Measurements from ENCODE around the gene ANXA5. TPM values are rescaled to one million over a fixed set of nuclear protein-coding genes. Genes with fewer than 3 reads are reported as not detected.

The ANXA5 gene
- total RNA-seq, 2 experiments from 2014 or later, result 28.9 to 40.1 TPM

GRCh38 chr4:121738780-121739535 is 42.2 kb upstream of the ANXA5 start:
- Histone ChIP-seq H2AFZ (ENCODE audit: low read length) (no peak overlapping the region), H3K4me2 (ENCODE audit: low read length) (no peak overlapping the region), H3K4me1 (ENCODE audit: insufficient read depth, low read length, poor library complexity, severe bottlenecking) (no peaks in the 10 kb centered on the region), H3K9me2 (ENCODE audit: insufficient read depth, low read length) (no peaks in the 10 kb centered on the region), H3K79me2 (ENCODE audit: insufficient read depth, low read depth, low read length) (no peaks in the 10 kb centered on the region), H3K9me3 (ENCODE audit: low read length) (no peaks in the 10 kb centered on the region), H3K4me3 (ENCODE audit: low read depth, low read length, poor library complexity, severe bottlenecking) (no peak overlapping the region), H3K36me3 (ENCODE audit: insufficient read depth, low read length) (no peaks in the 10 kb centered on the region), H3K27ac (ENCODE audit: low read depth, low read length, poor library complexity, severe bottlenecking) (no peak overlapping the region), H4K20me1 (ENCODE audit: insufficient read depth, low read length) (no peaks in the 10 kb centered on the region)
- DNase-seq (ENCODE audit: low spot score), result no peak
- BruUV-seq (replicated peaks), result no TSS peak
- TF ChIP-seq EZH2phosphoT487 (IDR thresholded peaks at IDR 0.05; ENCODE audit: borderline replicate concordance, low read depth, low read length), result no peak
- TF ChIP-seq CTCF (conservative IDR thresholded peaks at IDR 0.05; ENCODE audit: low read length), result no peak
- CTCF ChIA-PET (ENCODE audit: unreplicated experiment), result no interaction called here
- intact Hi-C loops (cut with micrococcal nuclease; ENCODE audit: unreplicated experiment), result no loop called here
- POLR2A ChIA-PET, result interaction anchor here (1.2 kb wide), 1 partner anchor 23 kb away, joined by 3 read pairs; no protein-coding TSS in a partner anchor

- H4K20me1 ChIP-seq (ENCODE audit: insufficient read depth, low read length), result no peaks in the 10 kb centered on the region
- no peaks in the 10 kb centered on the region for H3K9me2 ChIP-seq (ENCODE audit: insufficient read depth, low read length)
- POLR2A ChIA-PET, result interaction anchor here (0.7 to 1.2 kb wide), 2 partner anchors 22 to 33 kb away, joined by 3 read pairs; no protein-coding TSS in a partner anchor
- no peaks in the 10 kb centered on the region for H3K9me3 ChIP-seq (ENCODE audit: low read length)
- intact Hi-C loops (cut with micrococcal nuclease; ENCODE audit: unreplicated experiment), result no loop called here
- H3K4me1 ChIP-seq (ENCODE audit: insufficient read depth, low read length, poor library complexity, severe bottlenecking), result no peaks in the 10 kb centered on the region
- H3K4me3 ChIP-seq (ENCODE audit: low read depth, low read length, poor library complexity, severe bottlenecking), result no peak overlapping the region
- no peaks in the 10 kb centered on the region for H3K79me2 ChIP-seq (ENCODE audit: insufficient read depth, low read depth, low read length)
- H3K27ac ChIP-seq (ENCODE audit: low read depth, low read length, poor library complexity, severe bottlenecking), result no peak overlapping the region
- no peak for TF ChIP-seq EZH2phosphoT487 (IDR thresholded peaks at IDR 0.05; ENCODE audit: borderline replicate concordance, low read depth, low read length)
- no peak for TF ChIP-seq CTCF (conservative IDR thresholded peaks at IDR 0.05; ENCODE audit: low read length)
- H2AFZ ChIP-seq (ENCODE audit: low read length), result no peak overlapping the region
- CTCF ChIA-PET (ENCODE audit: unreplicated experiment), result no interaction called here
- no peak overlapping the region for H3K4me2 ChIP-seq (ENCODE audit: low read length)
- H3K36me3 ChIP-seq (ENCODE audit: insufficient read depth, low read length), result no peaks in the 10 kb centered on the region
- BruUV-seq (replicated peaks), result no TSS peak
- DNase-seq (ENCODE audit: low spot score), result no peak
Measured at GRCh38 chr4:121737846-121738554, 41.2 kb upstream of the ANXA5 start.

Measured in OCI-LY7 (cell line).